Fibroblast of the aortic adventitia (primary cell): ENCODE measurements around the gene FTMT. TPM values are rescaled to one million over a fixed set of nuclear protein-coding genes. Genes with fewer than 3 reads are reported as not detected.

ENCODE experiments used
- DNase-seq: peaks from one replicate; pipeline ENCODE4 v3.0.0-alpha.2; 2010; ENCODE audit warnings: low read depth
- H3K4me3 ChIP-seq: 2 replicates; pipeline ENCODE4 v1.5.1; 2011; ENCODE audit warnings: low read depth, mild to moderate bottlenecking, control low read depth, low read length, moderate library complexity
- total RNA-seq: library from RNA; depleted of rRNA; stranded (reverse); fragments of >200 nt; gene quantifications from 2 replicates; pipeline ENCODE4 v1.2.3, GENCODE V29; 2012; ENCODE audit warnings: low replicate concordance
- TF ChIP-seq, protein P1 (sequence below): IDR thresholded peaks from 2 replicates; pipeline ENCODE4 v1.5.1; 2011; ENCODE audit warnings: mild to moderate bottlenecking, low read length, control low read depth, inconsistent platforms; ENCODE audit not compliant: insufficient read depth

The FTMT gene
- total RNA-seq, 1 donor: not detected

GRCh38 chr5:121841892-121842291, 9.8 kb upstream of the FTMT start:
- DNase-seq: no peak
- TF ChIP-seq, protein P1, sequence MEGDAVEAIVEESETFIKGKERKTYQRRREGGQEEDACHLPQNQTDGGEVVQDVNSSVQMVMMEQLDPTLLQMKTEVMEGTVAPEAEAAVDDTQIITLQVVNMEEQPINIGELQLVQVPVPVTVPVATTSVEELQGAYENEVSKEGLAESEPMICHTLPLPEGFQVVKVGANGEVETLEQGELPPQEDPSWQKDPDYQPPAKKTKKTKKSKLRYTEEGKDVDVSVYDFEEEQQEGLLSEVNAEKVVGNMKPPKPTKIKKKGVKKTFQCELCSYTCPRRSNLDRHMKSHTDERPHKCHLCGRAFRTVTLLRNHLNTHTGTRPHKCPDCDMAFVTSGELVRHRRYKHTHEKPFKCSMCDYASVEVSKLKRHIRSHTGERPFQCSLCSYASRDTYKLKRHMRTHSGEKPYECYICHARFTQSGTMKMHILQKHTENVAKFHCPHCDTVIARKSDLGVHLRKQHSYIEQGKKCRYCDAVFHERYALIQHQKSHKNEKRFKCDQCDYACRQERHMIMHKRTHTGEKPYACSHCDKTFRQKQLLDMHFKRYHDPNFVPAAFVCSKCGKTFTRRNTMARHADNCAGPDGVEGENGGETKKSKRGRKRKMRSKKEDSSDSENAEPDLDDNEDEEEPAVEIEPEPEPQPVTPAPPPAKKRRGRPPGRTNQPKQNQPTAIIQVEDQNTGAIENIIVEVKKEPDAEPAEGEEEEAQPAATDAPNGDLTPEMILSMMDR: no peak
- no peak overlapping the region for H3K4me3 ChIP-seq

DNA sequence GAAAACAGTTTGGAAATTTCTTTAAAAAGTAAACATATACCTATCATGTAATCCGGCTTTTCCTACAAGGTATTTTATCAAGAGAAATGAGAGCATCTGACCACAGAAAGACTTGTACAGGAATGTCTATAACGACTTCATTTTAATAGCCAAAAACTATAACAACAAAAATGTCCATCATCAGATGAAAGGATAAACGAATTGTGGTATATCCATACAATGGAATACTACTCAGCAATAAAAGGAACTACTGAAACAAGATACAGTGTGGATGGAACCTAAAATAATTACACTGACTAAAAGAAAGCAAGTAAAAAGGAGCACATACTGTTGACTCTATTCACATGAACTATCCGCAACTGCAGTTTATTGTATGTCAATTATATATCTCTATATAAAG, 1.4 kb upstream of the FTMT start:
- TF ChIP-seq, protein P1: no peak
- DNase-seq: no peak
- no peak overlapping the region for H3K4me3 ChIP-seq

- DNase-seq: no peak
- TF ChIP-seq, protein P1: no peak
- no peak overlapping the region for H3K4me3 ChIP-seq
These were observed 2.2 kb downstream of the FTMT start for GRCh38 chr5:121853850-121854249.

DNA sequence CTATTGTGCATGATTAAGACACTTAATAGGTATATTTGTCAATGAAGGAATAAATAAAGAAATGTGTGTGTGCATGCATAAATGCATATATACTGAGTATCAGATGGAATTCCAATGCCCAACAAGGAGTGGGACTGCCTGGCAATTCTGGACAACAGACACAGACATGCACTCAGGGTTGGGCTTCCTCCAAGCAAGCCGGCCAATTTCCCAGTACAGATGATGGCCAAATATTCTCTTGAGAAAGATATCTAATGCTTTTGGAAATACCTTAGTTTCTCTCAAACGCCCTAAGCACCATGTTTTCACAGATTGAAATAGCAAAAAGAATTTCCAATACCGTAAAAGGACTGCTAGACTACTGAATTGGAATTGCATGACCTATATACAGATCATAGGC, 11.1 kb downstream of the FTMT start:
- no peak for DNase-seq
- TF ChIP-seq, protein P1: no peak
- no peak overlapping the region for H3K4me3 ChIP-seq

DNA sequence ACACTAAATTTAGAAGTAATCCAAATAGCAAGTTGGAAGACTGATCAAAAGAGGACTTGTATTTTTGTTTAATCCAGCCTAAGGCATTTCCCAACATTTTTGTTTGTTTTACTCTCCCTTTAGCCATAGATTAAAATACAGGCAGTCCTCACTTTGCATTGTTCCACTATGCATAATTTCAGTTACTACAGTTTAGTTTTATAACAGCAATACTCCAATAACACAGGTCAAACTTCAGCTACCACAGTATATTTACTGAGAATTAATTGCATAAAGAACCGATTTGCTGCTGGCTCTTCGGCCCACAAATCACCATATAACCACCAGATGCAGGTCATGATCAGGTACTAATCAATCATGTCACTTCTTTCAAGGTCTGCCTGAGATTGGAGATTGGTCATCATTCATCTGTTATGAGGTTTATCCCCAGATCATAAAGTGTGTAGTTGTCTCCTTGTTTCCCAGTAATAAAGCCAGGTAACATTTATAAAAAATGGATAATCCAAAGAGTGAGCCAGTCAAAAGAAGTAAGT, 12.1 kb downstream of the FTMT start:
- no peak for DNase-seq
- no peak overlapping the region for H3K4me3 ChIP-seq
- TF ChIP-seq, protein P1: no peak

GRCh38 chr5:121867403-121867802, 15.7 kb downstream of the FTMT start:
- no peak overlapping the region for H3K4me3 ChIP-seq
- no peak for DNase-seq
- TF ChIP-seq, protein P1: no peak

DNA sequence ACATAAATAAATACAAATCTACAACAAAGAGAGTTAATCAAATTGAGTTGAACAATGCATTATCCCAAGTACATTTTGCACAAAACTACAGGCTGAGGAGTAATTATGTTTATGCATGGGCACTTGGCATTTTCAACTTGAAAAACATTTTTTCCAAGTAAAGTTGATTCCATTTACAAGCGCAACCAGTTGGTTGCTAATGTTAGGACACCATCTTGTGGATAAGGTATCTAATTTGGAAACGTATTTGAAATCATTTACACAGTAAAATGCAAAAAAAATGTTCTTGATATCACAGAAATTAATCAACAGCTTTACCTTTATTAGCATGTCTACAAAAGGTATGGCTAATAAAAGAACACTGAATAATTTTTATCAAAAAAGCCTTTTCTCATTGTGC, 18.8 kb downstream of the FTMT start:
- DNase-seq: peak; percentile 12
- H3K4me3 ChIP-seq: no peak overlapping the region
- TF ChIP-seq, protein P1: no peak
